Upper lobe of left lung (tissue), 4 donors: Measurements from ENCODE around the gene CELF1.

Source experiments
- CTCF ChIP-seq, 6 experiments: fragments of 450-650 bp in 4 of 6; fragments of 200-600 bp in 2 of 6; sonication (generic) in 2 of 6; IDR thresholded peaks; one replicate each; pipeline ENCODE4 v1.5.1; 2016 to 2019; ENCODE audit warnings: antibody characterized with exemption in 6 of 6
- POLR2A ChIP-seq, 4 donors: fragments of 450-650 bp; IDR thresholded peaks; one replicate each; pipeline ENCODE4 v1.5.1; 2016 to 2017; ENCODE audit warnings: antibody characterized with exemption in 4 of 4, mild to moderate bottlenecking in 2 of 4
- POLR2AphosphoS5 ChIP-seq, 2 donors: sonication (generic); formaldehyde crosslinking; IDR thresholded peaks; one replicate each; pipeline ENCODE4 v1.5.1; 2017; ENCODE audit warnings: antibody characterized with exemption in 2 of 2

- TF ChIP-seq CTCF (IDR thresholded peaks at IDR 0.05) (no peak), POLR2AphosphoS5 (IDR thresholded peaks at IDR 0.05) (no peak), POLR2A (IDR thresholded peaks at IDR 0.05) (no peak)
Measured at GRCh38 chr11:47577460-47578041, 24.6 kb upstream of the CELF1 start.
